HepG2 (cell line): ENCODE data around the gene ITGAX. TPM values are rescaled to one million over a fixed set of nuclear protein-coding genes. Genes with fewer than 3 reads are reported as not detected.

Source experiments
- ATAC-seq: fragments of 200-7000 bp; cut with Tn5 transposase; 3 replicates; pipeline ENCODE4 v1.9.1; 2020; ENCODE audit warnings: mild to moderate bottlenecking, moderate library complexity
- Bru-seq: library from RNA; stranded (reverse); fragments of 400-500 nt; gene quantifications from one replicate; lab custom pipeline; 2021; lab: Mats Ljungman, UMichigan
- BruChase-seq, 2 experiments: library from RNA; stranded (reverse); fragments of 400-500 nt; gene quantifications; one replicate each; lab custom pipeline; 2021; lab: Mats Ljungman, UMichigan
- BruUV-seq: library from RNA; stranded (reverse); fragments of 400-500 nt; replicated peaks from 2 replicates; lab custom pipeline; 2021; lab: Mats Ljungman, UMichigan
- CTCF ChIA-PET: fragments of 300-600 bp; formaldehyde crosslinking; extraction: SDS; loops from one replicate; lab custom pipeline; 2021; ENCODE audit warnings: low total read pairs, inconsistent platforms, low intra/inter-chr PET ratio; lab: Yijun Ruan, JAX
- POLR2A ChIA-PET: fragments of 350-600 bp; sonication (Branson Sonifier 250); formaldehyde crosslinking; loops from one replicate; lab custom pipeline; 2020; ENCODE audit warnings: antibody characterized with exemption, inconsistent platforms; lab: Yijun Ruan, JAX
- DNase-seq: peaks from one replicate; pipeline ENCODE4 v3.0.0-alpha.2; 2015; ENCODE audit warnings: low spot score
- FAIRE-seq: peaks from 3 replicates; lab custom pipeline; 2011; peaks lifted over from hg19 to GRCh38; lab: Jason Lieb, UNC
- H2AFZ ChIP-seq: one replicate; pipeline ENCODE4 v1.6.1; 2011; ENCODE audit warnings: low read length, inconsistent platforms
- H3K27ac ChIP-seq: fragments of 300-600 bp; 3 replicates; pipeline ENCODE4 v1.8.0; 2011; ENCODE audit warnings: mixed run types, mild to moderate bottlenecking, mixed read lengths, low read length, inconsistent platforms; ENCODE audit not compliant: insufficient read depth; ENCODE audit errors: extremely low read length
- H3K27me3 ChIP-seq, 2 experiments: fragments of 200-600 bp in 1 of 2; 2 replicates in 1 of 2; 3 replicates in 1 of 2; pipeline versions ENCODE4 v1.6.0 to v1.8.0; 2011; ENCODE audit warnings: low read length in 2 of 2, mild to moderate bottlenecking in 2 of 2, moderate library complexity in 2 of 2, inconsistent platforms in 1 of 2; ENCODE audit not compliant: insufficient read depth in 2 of 2, control insufficient read depth in 1 of 2
- H3K36me3 ChIP-seq, 2 experiments: fragments of 200-600 bp in 1 of 2; replicated peaks in 1 of 2; 2 replicates in 1 of 2; 3 replicates in 1 of 2; pipeline versions ENCODE4 v1.5.1 to v1.8.0; 2011; ENCODE audit warnings: low read length in 2 of 2, inconsistent platforms in 1 of 2; ENCODE audit not compliant: insufficient read depth in 2 of 2, control insufficient read depth in 1 of 2
- H3K4me1 ChIP-seq: 2 replicates; pipeline ENCODE4 v1.5.1; 2012; ENCODE audit warnings: low read length, inconsistent platforms; ENCODE audit not compliant: insufficient read depth
- H3K4me2 ChIP-seq: 2 replicates; pipeline ENCODE4 v1.6.0; 2011; ENCODE audit warnings: low read depth, low read length, inconsistent platforms
- H3K4me3 ChIP-seq, 3 experiments: fragments of 200-600 bp in 1 of 3; sonication (generic), shearing (Covaris generic) in 1 of 3; replicated peaks in 1 of 3; 2 replicates each; pipeline ENCODE4 v1.5.1; 2011 to 2016; ENCODE audit warnings: low read length in 3 of 3, inconsistent platforms in 2 of 3, low read depth in 2 of 3, mild to moderate bottlenecking in 2 of 3, control low read depth in 1 of 3, mixed read lengths in 1 of 3; ENCODE audit not compliant: insufficient read depth in 1 of 3
- H3K79me2 ChIP-seq: one replicate; pipeline ENCODE4 v1.6.1; 2011; ENCODE audit warnings: low read length, inconsistent platforms; ENCODE audit not compliant: insufficient read depth
- H3K9ac ChIP-seq: 2 replicates; pipeline ENCODE4 v1.6.0; 2011; ENCODE audit warnings: mild to moderate bottlenecking, low read depth, low read length, inconsistent platforms; ENCODE audit not compliant: insufficient read depth
- H3K9me3 ChIP-seq: 2 replicates; pipeline ENCODE4 v1.5.1; 2012; ENCODE audit warnings: mild to moderate bottlenecking, low read length
- H4K20me1 ChIP-seq: 2 replicates; pipeline ENCODE4 v1.6.0; 2011; ENCODE audit warnings: inconsistent platforms, mild to moderate bottlenecking, low read length, moderate library complexity; ENCODE audit not compliant: insufficient read depth
- AKAP8 ChIP-seq: sonication (generic); formaldehyde crosslinking; IDR thresholded peaks from 2 replicates; pipeline ENCODE4 v1.5.1; 2020; ENCODE audit warnings: mild to moderate bottlenecking, missing genetic modification reagents
- FOSL2 ChIP-seq: sonication (generic); formaldehyde crosslinking; IDR thresholded peaks from 2 replicates; pipeline ENCODE4 v1.4.0; 2020; ENCODE audit warnings: missing genetic modification reagents
- POLR2AphosphoS2 ChIP-seq: IDR thresholded peaks from 2 replicates; pipeline ENCODE4 v1.6.1; 2011; ENCODE audit warnings: low read depth, low read length, improper control_type of control experiment
- RARA ChIP-seq: IDR thresholded peaks from 2 replicates; pipeline ENCODE4 v1.6.1; 2016; ENCODE audit warnings: missing genetic modification reagents, missing compliant biosample characterization
- ZNF331 ChIP-seq: sonication (generic); formaldehyde crosslinking; IDR thresholded peaks from 2 replicates; pipeline ENCODE4 v1.4.0; 2020; ENCODE audit warnings: missing genetic modification reagents
- WGBS: methylation state at CpG from one replicate; pipeline ENCODE4 v1.1.6; 2017; ENCODE audit warnings: low lambda C conversion rate; 5-methylcytosine and 5-hydroxymethylcytosine counted together
- in situ Hi-C: cut with HindIII; loops from 2 replicates; pipeline ENCODE4 v1.10.0; 2017; ENCODE audit warnings: low pct_unique_long_range_greater_than_20kb; ENCODE audit not compliant: extremely low pct_ligation_motif_present
- intact Hi-C: fragments of 100-400 bp; cut with micrococcal nuclease; formaldehyde crosslinking; loops from one replicate; pipeline ENCODE4 v1.10.0; 2022; ENCODE audit not compliant: unreplicated experiment
- long read RNA-seq, 2 experiments: library from RNA in 1 of 2; library from polyadenylated mRNA in 1 of 2; stranded (forward) in 1 of 2; unstranded in 1 of 2; transcript quantifications; one replicate each; pipeline ENCODE4 v2.0.0, GENCODE V29; 2019 to 2022
- polyA minus RNA-seq, 3 experiments: library from RNA; depleted of rRNA, polyadenylated mRNA; stranded (reverse); fragments of >200 nt; gene quantifications; 2 replicates each; pipeline ENCODE4 v1.2.3, GENCODE V29; 2011; ENCODE audit warnings: low replicate concordance in 1 of 3
- polyA plus RNA-seq, 8 experiments: library from polyadenylated mRNA; depleted of rRNA in 3 of 8; stranded (reverse) in 7 of 8; unstranded in 1 of 8; fragments of >200 nt; fragmentation: Illumina TruSeq in 4 of 8; extraction: Trizol in 4 of 8; gene quantifications; 2 replicates each; pipeline versions ENCODE4 v1.2.1 to v1.2.3, GENCODE V29; 2011 to 2016; ENCODE audit warnings: low read depth in 4 of 8, missing spikeins in 1 of 8, mixed read lengths in 1 of 8; ENCODE audit not compliant: insufficient read depth in 1 of 8
- total RNA-seq, 5 experiments: library from RNA; depleted of rRNA; stranded (reverse); fragments of >200 nt; fragmentation: Illumina TruSeq; extraction: Trizol; gene quantifications; 2 replicates each; pipeline ENCODE4 v1.2.3, GENCODE V29; 2016; ENCODE audit warnings: low read depth in 1 of 5
- TF ChIP-seq, protein P1 (sequence below): sonication (generic); formaldehyde crosslinking; IDR thresholded peaks from 2 replicates; pipeline ENCODE4 v1.8.1; 2023; ENCODE audit warnings: mild to moderate bottlenecking, inconsistent platforms, moderate library complexity, missing genetic modification reagents, borderline replicate concordance
- TF ChIP-seq, protein P2 (sequence below): sonication (generic); formaldehyde crosslinking; IDR thresholded peaks from 2 replicates; pipeline ENCODE4 v1.5.0; 2020; ENCODE audit warnings: missing genetic modification reagents, mild to moderate bottlenecking, borderline replicate concordance

ITGAX gene
- not detected in 2 replicates for total RNA-seq (2016; rRNA removed; fragmentation: Illumina TruSeq; extraction: Trizol)
- 0.18 TPM in 1 of 2 replicates, not detected in the other for total RNA-seq (2016; cell fraction: cytosol; rRNA removed; fragmentation: Illumina TruSeq; extraction: Trizol; ENCODE audit: low read depth)
- total RNA-seq (2016; cell fraction: insoluble cytoplasmic fraction; rRNA removed; fragmentation: Illumina TruSeq; extraction: Trizol): not detected in 2 replicates
- total RNA-seq (2016; cell fraction: membrane; rRNA removed; fragmentation: Illumina TruSeq; extraction: Trizol): not detected in 2 replicates
- total RNA-seq (2016; cell fraction: nucleus; rRNA removed; fragmentation: Illumina TruSeq; extraction: Trizol): not detected in 2 replicates
- polyA plus RNA-seq (2011; rRNA removed): 0.32 and 0.42 TPM in 2 replicates
- polyA plus RNA-seq (2011; cell fraction: cytosol; rRNA removed): 0.12 and 0.23 TPM in 2 replicates
- polyA plus RNA-seq (2011; cell fraction: nucleus; rRNA removed): 1.00 and 1.2 TPM in 2 replicates
- polyA plus RNA-seq (2012): 0.07 and 0.17 TPM in 2 replicates
- polyA plus RNA-seq (2016; cell fraction: cytosol; fragmentation: Illumina TruSeq; extraction: Trizol; ENCODE audit: low read depth): not detected in 2 replicates
- polyA plus RNA-seq (2016; cell fraction: insoluble cytoplasmic fraction; fragmentation: Illumina TruSeq; extraction: Trizol; ENCODE audit: low read depth): not detected in 2 replicates
- not detected in 2 replicates for polyA plus RNA-seq (2016; cell fraction: membrane; fragmentation: Illumina TruSeq; extraction: Trizol; ENCODE audit: low read depth)
- polyA plus RNA-seq (2016; cell fraction: nucleus; fragmentation: Illumina TruSeq; extraction: Trizol; ENCODE audit: insufficient read depth, low read depth): not detected in 2 replicates
- polyA minus RNA-seq (2011; rRNA and poly(A)+ RNA removed; ENCODE audit: low replicate concordance): 0.05 and 0.28 TPM in 2 replicates
- polyA minus RNA-seq (2011; cell fraction: cytosol; rRNA and poly(A)+ RNA removed): 0.30 TPM in 1 of 2 replicates, not detected in the other
- polyA minus RNA-seq (2011; cell fraction: nucleus; rRNA and poly(A)+ RNA removed): 0.13 and 0.37 TPM in 2 replicates
- percentile 7 among the genes with signal in this experiment for Bru-seq, nascent RNA
- BruChase-seq, experiment 1, labeled RNA remaining after a 6-hour chase: not detected
- not detected for BruChase-seq, experiment 2, labeled RNA remaining after a 2-hour chase
- long read RNA-seq, experiment 1: 0 reads
- long read RNA-seq, experiment 2: 0 reads

DNA sequence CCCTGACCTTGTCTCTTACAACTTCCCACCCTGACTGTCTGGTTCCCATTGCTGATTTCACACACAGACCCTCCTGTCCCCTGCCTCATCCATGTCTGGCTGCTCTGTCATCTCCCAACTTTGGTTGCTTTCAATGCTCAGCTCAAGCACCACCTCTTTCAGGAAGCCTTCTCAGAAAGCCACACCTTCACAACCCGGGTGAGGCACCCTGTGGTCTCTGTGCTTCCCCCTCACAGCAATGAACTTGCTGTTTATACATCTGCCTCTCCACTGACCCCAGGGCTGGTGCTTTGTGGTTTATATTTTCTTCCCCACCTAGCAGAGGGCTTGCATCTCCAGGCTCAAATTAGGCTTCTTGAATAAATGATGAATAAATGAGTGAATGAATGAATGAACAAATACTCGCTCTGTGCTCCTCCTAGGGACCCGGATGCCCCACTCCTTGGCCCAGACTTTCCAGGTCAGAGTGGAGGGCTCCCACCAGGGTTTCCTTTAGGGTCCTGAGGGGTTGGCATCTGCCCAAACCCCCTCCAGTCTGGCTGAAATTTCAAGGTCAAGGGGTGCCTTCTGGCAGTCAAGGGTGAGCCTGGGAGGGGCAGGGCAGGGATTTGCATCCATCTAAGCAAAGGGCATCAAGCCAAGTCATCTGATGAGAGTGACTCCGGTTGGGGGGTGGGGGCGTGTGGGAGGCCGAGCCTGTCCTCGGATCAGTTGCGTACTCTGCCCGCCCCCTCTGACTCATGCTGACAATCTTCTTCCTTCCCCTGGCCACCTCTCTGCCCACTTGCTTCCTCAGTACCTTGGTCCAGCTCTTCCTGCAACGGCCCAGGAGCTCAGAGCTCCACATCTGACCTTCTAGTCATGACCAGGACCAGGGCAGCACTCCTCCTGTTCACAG is at the start of gene ITGAX:
TSS of gene ITGAX (plus strand) at position 783 of the 898 bp plus-strand sequence. CDS start at position 862, 79 bp downstream.
- Histone ChIP-seq H3K4me2 (no peak within 1 kb of the TSS), H3K36me3 (no peaks in the 10 kb centered on the region), H3K9ac (no peak within 1 kb of the TSS), H3K4me3 (no peak within 1 kb of the TSS), H3K79me2 (no peaks in the 10 kb centered on the region), H3K27me3 (peaks cover 10 to 39% of the 10 kb centered on the region in 2 experiments; a peak in 4 of 5 replicates), H3K4me1 (no peaks in the 10 kb centered on the region), H4K20me1 (no peaks in the 10 kb centered on the region), H2AFZ (no peak within 1 kb of the TSS), H3K9me3 (no peaks in the 10 kb centered on the region), H3K27ac (no peak within 1 kb of the TSS)
- no peak for ATAC-seq
- FAIRE-seq: no peak
- intact Hi-C loops: no loop called here
- TF ChIP-seq ZNF331 (CRISPR knock-in tag): no peak
- TF ChIP-seq, protein P1, sequence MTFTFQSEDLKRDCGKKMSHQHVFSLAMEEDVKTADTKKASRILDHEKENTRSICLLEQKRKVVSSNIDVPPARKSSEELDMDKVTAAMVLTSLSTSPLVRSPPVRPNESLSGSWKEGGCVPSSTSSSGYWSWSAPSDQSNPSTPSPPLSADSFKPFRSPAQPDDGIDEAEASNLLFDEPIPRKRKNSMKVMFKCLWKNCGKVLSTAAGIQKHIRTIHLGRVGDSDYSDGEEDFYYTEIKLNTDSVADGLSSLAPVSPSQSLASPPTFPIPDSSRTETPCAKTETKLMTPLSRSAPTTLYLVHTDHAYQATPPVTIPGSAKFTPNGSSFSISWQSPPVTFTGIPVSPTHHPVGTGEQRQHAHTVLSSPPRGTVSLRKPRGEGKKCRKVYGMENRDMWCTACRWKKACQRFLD: no peak
- TF ChIP-seq, protein P2, sequence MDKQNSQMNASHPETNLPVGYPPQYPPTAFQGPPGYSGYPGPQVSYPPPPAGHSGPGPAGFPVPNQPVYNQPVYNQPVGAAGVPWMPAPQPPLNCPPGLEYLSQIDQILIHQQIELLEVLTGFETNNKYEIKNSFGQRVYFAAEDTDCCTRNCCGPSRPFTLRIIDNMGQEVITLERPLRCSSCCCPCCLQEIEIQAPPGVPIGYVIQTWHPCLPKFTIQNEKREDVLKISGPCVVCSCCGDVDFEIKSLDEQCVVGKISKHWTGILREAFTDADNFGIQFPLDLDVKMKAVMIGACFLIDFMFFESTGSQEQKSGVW: no peak
- peak; percentile 34; the same call in 1 of the 2 replicates for TF ChIP-seq FOSL2 (CRISPR knock-in tag)
- no peak for TF ChIP-seq POLR2AphosphoS2
- TF ChIP-seq RARA (CRISPR knock-in tag): no peak
- no peak for TF ChIP-seq AKAP8 (CRISPR knock-in tag)
- CTCF ChIA-PET: no interaction called here
- WGBS: 16% methylated on average over 7 of the region's 10 CpGs
- no TSS peak for BruUV-seq
- no peak for DNase-seq
- in situ Hi-C loops: no loop called here
- POLR2A ChIA-PET: no interaction called here
